ENCODE measurements around the gene GIMD1.
A peak's percentile ranks its signal among the peaks of the same experiment; 100 is the strongest.
"Not testable (repeated sequence)": the region's sequence is repeated elsewhere in the genome, so short reads cannot be mapped to it uniquely, and the experiment has no call there.

The GIMD1 gene

GRCh38 chr4:106368678-106369077 is at the start of gene GIMD1:
Gene GIMD1 (minus strand): TSS chr4:106368778. CDS start chr4:106367435, 1,343 bp downstream.
- no peak for DNase-seq

DNA sequence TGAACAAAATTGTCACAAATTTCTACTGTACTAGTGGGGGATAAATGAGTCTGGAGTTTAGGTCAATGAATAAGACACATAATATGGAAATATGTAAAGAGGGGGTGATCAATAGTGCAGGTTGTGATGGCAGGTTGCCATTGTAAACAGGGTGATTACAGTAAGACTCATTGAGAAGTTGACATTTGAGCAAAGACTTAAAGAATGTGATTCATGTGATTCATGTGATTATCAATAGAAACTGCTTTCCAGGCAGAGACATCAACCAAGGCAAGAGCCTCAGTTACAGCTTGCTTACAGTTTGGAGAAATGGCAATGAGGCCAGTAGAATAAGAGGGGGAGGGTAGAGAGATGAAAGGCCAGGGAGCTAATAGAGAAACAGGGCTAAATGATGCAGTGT is 45.8 kb upstream of the GIMD1 start:
- DNase-seq: no peak

DNA sequence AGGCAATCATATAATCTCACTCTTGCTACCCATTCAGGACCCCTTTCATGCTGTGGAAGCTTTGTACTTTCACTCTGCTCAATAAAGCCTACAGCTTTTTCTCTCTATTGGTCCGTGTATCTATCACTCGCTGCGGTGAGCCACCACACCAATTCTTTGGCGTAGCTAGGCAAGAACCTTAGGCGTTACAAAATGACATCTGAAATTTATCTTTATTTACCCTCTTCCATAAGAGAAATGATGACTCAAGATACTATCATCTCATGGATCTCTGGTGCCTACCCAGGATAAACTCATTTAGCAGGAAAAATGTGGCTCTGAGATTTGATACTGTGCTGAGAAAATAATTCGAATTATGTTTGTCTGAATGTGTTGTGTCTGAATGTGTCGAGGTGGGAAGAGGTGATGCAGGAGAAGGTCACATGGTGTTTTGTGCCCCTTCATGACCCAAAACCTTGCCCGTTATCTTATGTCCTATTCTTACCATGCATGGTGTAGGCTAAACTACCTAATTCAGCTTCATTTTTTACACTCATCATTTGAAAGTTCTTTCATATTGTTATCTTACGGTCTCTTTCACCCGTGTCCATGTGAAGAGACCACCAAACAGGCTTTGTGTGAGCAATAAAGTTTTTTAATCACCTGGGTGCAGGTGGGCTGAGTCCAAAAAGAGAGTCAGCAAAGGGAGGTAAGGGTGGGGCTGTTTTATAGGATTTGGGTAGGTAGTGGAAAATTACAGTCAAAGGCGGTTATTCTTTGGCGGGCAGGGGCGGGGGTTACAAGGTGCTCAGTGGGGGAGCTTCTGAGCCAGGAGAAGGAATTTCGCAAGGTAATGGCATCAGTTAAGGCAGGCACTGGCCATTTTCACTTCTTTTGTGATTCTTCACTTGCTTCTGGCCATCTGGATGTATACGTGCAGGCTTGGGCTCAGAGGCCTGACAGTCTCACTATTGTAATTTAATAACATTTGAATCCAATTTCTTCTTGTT is 41.6 kb upstream of the GIMD1 start:
- DNase-seq: no peak

- not testable (repeated sequence) for DNase-seq
These were observed 39.4 kb upstream of the GIMD1 start for GRCh38 chr4:106408004-106408403.

DNA sequence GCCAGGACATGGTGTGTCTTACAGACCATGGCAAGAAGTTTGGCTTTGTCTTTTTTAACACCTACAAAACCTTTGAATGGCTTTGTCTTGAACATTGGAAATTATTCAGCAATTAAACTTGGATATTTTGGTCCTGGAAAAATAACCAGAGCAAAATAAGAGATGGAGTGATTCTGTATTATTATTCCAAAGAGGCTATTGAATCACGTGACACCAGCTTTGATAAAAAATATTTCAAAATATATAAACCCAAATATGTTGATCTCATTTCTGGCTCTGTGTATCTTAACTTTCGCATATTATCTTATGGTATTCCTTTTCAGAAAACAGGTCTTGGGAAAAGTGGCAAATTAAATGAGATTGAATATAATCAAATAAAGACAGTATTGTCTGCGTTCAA is 32.6 kb upstream of the GIMD1 start:
- DNase-seq: no peak

GRCh38 chr4:106398898-106399297 is 30.3 kb upstream of the GIMD1 start:
- not testable (repeated sequence) for DNase-seq

- no peak for DNase-seq
These were observed 27.0 kb upstream of the GIMD1 start for GRCh38 chr4:106395582-106395981.

DNA sequence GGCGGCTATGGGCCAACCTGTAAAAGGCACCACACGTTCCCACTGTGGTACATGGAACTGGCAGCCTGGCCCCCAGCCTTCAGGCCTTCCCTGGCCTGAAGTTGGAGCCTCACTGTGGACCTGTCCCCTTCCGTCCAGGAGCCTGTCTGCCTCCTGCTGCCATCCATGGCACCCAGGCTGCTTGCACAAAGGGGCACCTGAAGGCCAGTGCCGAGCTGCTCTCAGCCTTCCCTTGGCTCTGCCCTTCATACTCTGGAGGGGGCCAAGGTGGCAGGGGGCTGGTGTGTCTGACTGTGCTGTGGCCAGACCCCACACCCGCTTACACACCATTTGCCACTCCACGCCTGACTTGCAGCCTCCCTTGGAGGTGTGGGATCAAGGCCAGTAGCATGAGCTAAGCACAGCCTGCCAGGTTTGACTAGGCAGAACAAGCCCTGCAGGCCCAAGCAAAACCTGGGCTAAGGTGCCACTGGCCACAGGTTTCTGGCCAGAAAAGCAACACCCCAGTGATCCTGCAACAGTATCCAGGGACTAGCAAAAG is 17.3 kb upstream of the GIMD1 start:
- no peak for DNase-seq

GRCh38 chr4:106384878-106385277 is 16.3 kb upstream of the GIMD1 start:
- no peak for DNase-seq

DNA sequence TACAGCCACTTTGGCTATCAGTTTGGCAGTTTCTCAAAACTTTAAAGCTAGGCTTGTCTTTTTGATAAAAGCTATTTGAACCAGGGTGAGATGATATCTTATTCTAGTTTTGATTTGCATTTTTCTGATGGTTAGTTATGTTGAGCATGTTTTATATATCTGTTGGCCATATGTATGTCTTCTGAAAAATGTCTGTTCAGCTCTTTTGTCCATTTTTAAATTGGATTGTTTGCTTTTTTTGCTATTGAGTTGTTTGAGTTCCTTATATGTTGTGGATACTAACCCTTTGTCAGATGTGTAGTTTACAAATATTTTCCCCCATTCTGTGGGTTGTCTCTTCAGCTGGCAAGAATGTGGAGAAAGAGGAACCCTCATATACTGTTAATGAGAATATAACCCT is 11.6 kb upstream of the GIMD1 start:
- DNase-seq: no peak

- DNase-seq: no peak
These were observed 4.4 kb upstream of the GIMD1 start for GRCh38 chr4:106373026-106373425.

- DNase-seq: no peak
These were observed 2.6 kb upstream of the GIMD1 start for GRCh38 chr4:106371161-106371560.

DNA sequence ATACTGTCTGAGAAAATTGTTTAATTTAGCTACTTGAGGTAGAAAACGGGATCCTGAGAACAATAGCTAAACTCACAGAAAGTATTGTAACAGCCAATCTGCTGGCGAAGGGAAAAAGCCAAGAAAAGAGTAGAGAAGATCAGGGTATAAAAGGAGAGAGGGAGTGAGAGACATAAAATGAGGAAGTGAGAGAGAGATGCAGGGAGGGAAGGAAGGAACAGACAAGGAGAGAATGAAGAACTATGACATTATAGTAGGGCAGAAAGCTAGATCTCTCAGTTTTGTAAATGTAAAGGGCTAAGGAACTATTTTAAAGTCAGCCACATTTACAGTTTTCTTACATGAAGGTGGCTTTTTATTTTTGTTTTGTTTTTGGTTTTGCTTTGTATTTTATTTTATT is 1.6 kb upstream of the GIMD1 start:
- DNase-seq: no peak

DNA sequence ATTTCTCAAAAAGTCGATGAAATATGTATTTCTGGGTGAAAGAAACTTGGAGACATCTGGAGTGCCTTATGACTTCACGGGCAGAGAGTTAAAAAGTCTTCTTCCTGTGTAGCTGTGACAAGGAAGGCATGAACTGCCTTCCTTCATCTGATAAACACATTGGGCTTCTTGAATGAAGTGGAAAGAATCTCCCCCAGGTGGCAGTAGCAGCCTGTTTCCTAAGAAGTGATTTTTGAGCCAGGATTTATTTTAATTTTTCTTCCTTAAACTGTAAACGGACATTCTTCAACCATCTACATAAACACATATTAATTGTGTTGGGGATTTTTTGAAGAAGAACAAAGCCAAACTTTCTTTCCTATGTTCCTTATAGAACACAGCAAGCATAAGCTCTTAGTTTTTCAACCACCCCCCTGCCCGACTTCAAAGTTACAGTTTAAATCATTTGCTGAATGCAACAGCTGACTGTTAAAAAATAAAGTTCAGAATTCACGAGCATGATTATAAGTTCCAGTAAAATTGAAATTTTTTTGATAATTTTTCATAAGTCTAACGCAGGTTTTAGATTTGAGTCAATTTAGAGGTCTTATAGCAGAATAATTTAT is 980 bp upstream of the GIMD1 start:
- peak; percentile 5 for DNase-seq

DNA sequence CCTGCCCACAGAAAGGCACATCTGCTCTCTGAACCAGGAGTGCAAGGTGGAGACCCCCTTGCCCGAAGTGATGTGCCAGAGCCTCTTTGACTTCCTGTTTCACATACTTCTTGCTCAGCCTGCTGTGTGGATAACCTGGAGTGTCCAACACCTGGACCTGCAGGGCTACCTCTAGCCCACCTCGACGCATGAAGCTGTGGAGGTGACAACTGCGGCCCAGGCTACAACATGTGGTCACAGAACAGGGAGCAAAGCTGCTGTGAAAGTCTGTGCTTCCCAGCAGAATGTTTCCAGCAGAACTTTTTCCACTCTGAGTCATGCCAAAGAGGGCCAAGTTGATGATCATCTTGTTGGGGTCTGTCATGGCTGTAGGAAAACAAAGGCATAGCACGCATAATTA is 1.5 kb downstream of the GIMD1 start:
- no peak for DNase-seq

GRCh38 chr4:106366026-106366425 is 2.6 kb downstream of the GIMD1 start:
- DNase-seq: no peak

GRCh38 chr4:106365613-106366012 is 3.0 kb downstream of the GIMD1 start:
- DNase-seq: no peak

DNA sequence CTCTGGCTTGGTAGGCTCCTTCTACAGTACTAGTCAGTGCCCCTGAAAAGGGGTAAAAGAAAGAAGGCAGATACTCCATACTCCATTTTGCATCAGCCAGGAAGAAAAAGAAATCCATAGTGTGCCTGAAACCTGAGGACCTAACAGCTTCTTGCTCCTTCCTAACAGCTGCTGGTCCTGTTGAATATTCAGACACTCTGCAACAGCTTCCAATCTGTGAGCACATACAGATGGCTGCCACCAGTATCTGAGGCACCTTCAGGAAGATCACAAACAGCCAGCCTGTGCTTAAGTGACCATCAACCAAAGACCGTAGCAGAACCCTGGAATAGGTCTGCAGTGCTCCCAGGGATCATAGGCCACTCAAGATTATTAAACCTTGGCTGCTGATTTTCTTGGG is 4.3 kb downstream of the GIMD1 start:
- no peak for DNase-seq

DNA sequence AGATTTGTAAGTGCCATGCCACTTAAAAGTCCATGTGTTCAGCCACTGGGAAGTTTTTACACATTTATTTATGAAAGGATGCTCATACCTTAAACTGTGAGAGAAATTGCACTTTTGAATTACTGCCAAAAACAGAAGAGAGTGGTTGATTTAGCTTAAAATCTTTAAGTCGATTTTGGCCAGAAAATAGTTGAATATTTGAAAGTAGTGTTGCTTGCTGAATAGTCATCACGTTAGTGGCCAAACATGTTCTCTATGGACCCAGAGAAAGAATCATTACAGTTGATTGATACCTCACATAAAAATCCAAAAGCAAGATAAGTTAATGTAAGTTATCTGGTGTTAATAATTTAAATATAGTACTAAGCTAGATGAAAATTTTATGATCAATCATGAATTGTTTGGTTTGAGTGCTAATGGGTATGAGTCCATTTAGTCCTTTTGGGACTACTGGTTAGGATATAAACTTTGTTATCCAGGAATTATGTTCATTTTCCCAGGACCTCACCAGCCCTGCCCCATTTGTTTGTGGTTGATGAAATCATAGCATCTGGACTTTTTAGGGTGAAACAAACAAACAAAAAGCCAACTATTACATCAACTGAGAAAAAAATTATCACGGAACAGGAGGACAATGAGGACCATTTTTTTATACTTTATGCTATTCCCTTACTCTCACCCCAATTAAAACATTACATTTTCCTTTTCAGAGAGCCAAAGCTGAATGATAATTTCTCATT is 6.3 kb downstream of the GIMD1 start:
- DNase-seq: no peak

DNA sequence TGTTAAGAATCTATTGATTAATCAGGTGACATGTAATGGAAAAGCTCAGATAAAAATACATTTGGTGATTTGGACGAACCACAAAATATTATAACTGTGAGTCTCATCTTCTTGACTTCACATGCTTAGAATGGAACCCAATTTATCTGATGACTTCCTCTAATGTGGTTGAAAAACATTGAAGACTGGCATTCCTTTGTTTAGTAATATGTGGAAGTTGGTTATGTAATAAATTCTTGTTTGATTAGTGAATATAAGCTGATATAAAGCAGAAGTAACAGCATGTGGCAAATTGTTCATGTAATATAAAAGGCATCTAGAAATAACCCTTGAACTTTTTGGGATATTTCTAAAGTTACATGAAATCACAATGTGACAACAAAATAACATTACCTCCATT is 9.7 kb downstream of the GIMD1 start:
- DNase-seq: no peak

DNA sequence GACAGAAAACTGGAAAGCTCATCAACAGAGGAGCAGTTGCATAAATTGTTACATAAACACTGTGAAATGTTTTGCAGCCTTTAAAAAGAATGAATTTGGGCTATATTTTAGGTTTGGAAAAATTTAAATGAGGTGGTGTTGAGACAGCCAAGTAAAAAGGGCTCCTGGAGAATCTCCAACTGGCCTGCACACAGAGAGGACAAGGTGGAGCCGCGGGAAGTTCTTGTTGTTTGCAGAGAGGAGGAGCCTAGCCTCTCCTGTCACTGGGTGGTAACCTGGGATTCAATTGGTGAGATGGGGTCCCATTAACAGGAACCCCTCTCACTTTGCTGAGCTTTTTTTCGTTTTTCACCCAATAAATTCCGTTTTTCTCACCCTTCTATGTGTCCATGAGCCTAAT is 13.4 kb downstream of the GIMD1 start:
- DNase-seq: no peak

DNA sequence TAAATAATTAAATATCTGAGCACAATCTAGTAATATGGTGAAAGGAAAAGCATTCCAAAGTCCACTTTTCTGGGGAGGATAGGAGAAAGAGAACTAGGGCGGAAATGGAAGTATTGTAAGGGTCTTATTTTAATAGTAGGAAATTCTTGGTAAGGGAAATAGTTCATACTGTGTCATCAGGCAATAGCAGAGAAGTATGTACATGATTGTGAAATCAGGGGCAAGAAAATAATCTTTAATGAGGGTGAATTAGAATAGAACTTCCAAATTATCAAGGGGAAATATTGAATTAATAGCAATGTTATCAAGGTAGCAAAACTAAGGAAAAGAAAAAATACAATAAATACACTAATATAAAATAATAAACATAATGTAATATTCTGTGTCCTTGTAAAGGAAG is 14.8 kb downstream of the GIMD1 start:
- no peak for DNase-seq

GRCh38 chr4:106351016-106351415 is 17.6 kb downstream of the GIMD1 start:
- DNase-seq: no peak
